Neural progenitor cell (in vitro differentiated cells): ENCODE results near the gene PARVA.

Experiments used
- CTCF ChIP-seq: fragments of 200-600 bp; sonication (generic); IDR thresholded peaks from 2 replicates; pipeline ENCODE4 v1.5.1; 2017; ENCODE audit warnings: antibody characterized with exemption, mild to moderate bottlenecking
- EZH2phosphoT487 ChIP-seq: fragments of 200-600 bp; sonication (generic); IDR thresholded peaks from 2 replicates; pipeline ENCODE4 v1.6.1; 2017; ENCODE audit warnings: antibody characterized with exemption

- TF ChIP-seq CTCF = no peak
- TF ChIP-seq EZH2phosphoT487 = no peak
These were observed 178.8 kb downstream of the PARVA start for GRCh38 chr11:12556155-12556554.
